Lower lobe of right lung (tissue), 2 donors: ENCODE measurements around the gene CES3. TPM values are rescaled to one million over a fixed set of nuclear protein-coding genes. Genes with fewer than 3 reads are reported as not detected.
A peak's percentile ranks its signal among the peaks of the same experiment; 100 is the strongest.
"Not testable (repeated sequence)": the region's sequence is repeated elsewhere in the genome, so short reads cannot be mapped to it uniquely, and the experiment has no call there.

ENCODE experiments used
- ATAC-seq, 2 donors: fragments of 200-7000 bp; cut with Tn5 transposase; one replicate each; pipeline ENCODE4 v1.9.1; 2020 to 2022; ENCODE audit warnings: mild to moderate bottlenecking in 2 of 2, moderate library complexity in 2 of 2
- DNase-seq: peaks from one replicate; pipeline ENCODE4 v3.0.0-alpha.2; 2020
- H3K27ac ChIP-seq: fragments of 200-600 bp; one replicate; pipeline ENCODE4 v1.8.0; 2022
- H3K27me3 ChIP-seq: fragments of 200-600 bp; one replicate; pipeline ENCODE4 v1.8.0; 2022; ENCODE audit warnings: low read depth
- H3K36me3 ChIP-seq: fragments of 200-600 bp; one replicate; pipeline ENCODE4 v1.8.0; 2022; ENCODE audit warnings: mild to moderate bottlenecking
- H3K4me1 ChIP-seq: fragments of 200-600 bp; one replicate; pipeline ENCODE4 v1.8.0; 2022
- H3K4me3 ChIP-seq: fragments of 200-600 bp; one replicate; pipeline ENCODE4 v1.8.0; 2022; ENCODE audit warnings: mild to moderate bottlenecking
- H3K9me3 ChIP-seq: fragments of 200-600 bp; one replicate; pipeline ENCODE4 v1.8.0; 2022
- intact Hi-C: fragments of 100-400 bp; cut with DNase I; formaldehyde crosslinking; loops from one replicate; pipeline ENCODE4 v1.11.0; 2022
- total RNA-seq: library from RNA; stranded (reverse); fragmentation: NEBNext Ultra II Directional; extraction: Animal tissue kit (Norgen Biotek cat#: 25700); gene quantifications from one replicate; pipeline ENCODE4 v1.2.1, GENCODE V29; 2021
- TF ChIP-seq, protein P1 (sequence below): fragments of 200-600 bp; IDR thresholded peaks from one replicate; pipeline ENCODE4 v1.8.0; 2022; ENCODE audit warnings: antibody characterized with exemption, mild to moderate bottlenecking
- donor health status: DM: no; HTN: yes; CAD: no; lungs with severe emphysema.

CES3 gene
- total RNA-seq, 1 donor from 2014 or later, result 2.5 TPM

DNA sequence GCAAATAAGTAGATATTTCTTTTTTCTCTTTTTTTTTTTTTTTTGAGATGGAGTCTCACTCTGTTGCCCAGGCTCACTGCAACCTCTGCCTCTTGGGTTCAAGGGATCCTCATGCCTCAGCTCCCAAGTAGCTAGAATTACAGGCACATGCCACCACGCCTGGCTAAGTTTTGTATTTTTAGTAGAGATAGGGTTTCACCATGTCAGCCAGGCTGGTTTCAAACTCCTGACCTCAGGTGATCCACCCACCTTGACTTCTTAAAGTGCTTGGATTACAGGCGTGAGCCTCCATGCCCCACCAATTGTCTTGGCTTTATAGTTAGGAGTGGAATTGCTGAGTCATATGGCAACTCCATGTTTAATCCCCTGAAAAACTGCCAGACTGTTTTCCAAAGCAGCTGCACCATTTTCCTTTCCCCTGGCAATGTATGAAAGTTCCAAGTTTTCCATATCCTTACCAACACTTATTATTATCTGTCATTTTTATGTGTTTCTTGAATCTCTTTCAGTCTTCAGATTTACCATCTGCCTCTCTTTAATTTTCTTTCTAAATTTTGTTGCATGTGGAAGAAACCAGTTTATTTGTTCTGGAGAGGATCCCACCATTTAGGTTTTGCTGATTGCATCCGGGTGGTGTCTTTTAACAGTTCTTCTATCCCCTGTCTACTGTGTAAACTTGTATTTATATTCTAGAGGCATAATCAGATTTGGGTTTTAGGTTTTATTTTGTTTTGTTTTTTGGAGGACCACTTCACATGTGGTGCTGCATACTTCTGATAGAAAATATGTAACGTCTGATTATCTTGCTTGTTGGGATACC, 9.9 kb upstream of the CES3 start:
- intact Hi-C loops, result no loop called here
- TF ChIP-seq, protein P1, sequence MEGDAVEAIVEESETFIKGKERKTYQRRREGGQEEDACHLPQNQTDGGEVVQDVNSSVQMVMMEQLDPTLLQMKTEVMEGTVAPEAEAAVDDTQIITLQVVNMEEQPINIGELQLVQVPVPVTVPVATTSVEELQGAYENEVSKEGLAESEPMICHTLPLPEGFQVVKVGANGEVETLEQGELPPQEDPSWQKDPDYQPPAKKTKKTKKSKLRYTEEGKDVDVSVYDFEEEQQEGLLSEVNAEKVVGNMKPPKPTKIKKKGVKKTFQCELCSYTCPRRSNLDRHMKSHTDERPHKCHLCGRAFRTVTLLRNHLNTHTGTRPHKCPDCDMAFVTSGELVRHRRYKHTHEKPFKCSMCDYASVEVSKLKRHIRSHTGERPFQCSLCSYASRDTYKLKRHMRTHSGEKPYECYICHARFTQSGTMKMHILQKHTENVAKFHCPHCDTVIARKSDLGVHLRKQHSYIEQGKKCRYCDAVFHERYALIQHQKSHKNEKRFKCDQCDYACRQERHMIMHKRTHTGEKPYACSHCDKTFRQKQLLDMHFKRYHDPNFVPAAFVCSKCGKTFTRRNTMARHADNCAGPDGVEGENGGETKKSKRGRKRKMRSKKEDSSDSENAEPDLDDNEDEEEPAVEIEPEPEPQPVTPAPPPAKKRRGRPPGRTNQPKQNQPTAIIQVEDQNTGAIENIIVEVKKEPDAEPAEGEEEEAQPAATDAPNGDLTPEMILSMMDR, result no peak
- no peak overlapping the region for H3K4me3 ChIP-seq
- peaks cover 18% of the 10 kb centered on the region for H3K27me3 ChIP-seq
- no peaks in the 10 kb centered on the region for H3K9me3 ChIP-seq
- H3K36me3 ChIP-seq, result no peaks in the 10 kb centered on the region
- peaks cover 12% of the 10 kb centered on the region for H3K4me1 ChIP-seq
- no peak overlapping the region for H3K27ac ChIP-seq
- ATAC-seq (no peak), DNase-seq (no peak)

DNA sequence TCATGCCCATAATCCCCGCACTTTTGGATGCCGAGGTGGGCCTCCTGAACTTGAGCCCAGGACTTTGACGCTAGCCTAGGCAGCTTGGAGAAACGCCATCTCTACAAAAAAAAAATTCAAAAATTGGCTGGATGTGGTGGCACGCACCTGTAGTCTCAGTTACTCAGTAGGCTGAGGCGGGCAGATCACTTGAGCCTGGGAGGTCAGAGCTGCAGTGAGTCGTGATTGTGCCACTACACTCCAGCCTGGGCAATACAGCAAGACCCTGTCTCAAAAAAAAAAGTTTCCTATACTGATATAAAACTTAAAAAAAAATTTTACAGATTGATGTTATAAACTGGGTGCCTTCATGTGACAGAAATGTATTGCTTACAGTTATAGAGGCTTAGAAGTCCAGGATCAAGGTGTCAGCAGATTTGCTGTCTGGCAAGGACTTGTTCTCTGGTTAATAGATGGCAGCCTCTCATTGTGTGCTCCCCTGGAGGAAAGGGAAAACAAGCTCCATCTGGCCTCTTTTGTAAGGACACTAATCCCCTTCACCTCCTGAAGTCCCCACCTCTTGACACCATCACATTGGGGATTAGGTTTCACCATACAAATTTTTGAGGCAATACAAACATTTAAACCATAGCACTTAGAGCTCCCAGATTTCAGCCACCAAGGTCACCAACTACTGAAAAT, 8.5 kb upstream of the CES3 start:
- intact Hi-C loops, result no loop called here
- Histone ChIP-seq H3K4me1 (peaks cover 12% of the 10 kb centered on the region), H3K27ac (no peak overlapping the region), H3K27me3 (peaks cover 18% of the 10 kb centered on the region), H3K36me3 (no peaks in the 10 kb centered on the region), H3K9me3 (no peaks in the 10 kb centered on the region), H3K4me3 (no peak overlapping the region)
- no peak for ATAC-seq
- no peak for DNase-seq
- TF ChIP-seq, protein P1, result no peak

- Histone ChIP-seq H3K9me3 (no peaks in the 10 kb centered on the region), H3K4me1 (peaks cover 6% of the 10 kb centered on the region), H3K4me3 (no peak overlapping the region), H3K27me3 (peaks cover 17% of the 10 kb centered on the region), H3K36me3 (no peaks in the 10 kb centered on the region), H3K27ac (no peak overlapping the region)
- TF ChIP-seq, protein P1, result no peak
- ATAC-seq (no peak), DNase-seq (no peak)
- intact Hi-C loops, result no loop called here
These were observed 7.5 kb upstream of the CES3 start for GRCh38 chr16:66953462-66954096.

GRCh38 chr16:66954097-66954659, 6.9 kb upstream of the CES3 start:
- Histone ChIP-seq H3K4me3 (no peak overlapping the region), H3K36me3 (no peaks in the 10 kb centered on the region), H3K27ac (no peak overlapping the region), H3K27me3 (peaks cover 11% of the 10 kb centered on the region), H3K4me1 (no peaks in the 10 kb centered on the region), H3K9me3 (no peaks in the 10 kb centered on the region)
- TF ChIP-seq, protein P1, result peak; percentile 83
- DNase-seq (peak; percentile 70), ATAC-seq (peak; percentile 87 to 89)
- intact Hi-C loops, result no loop called here

- H3K27ac ChIP-seq, ATAC-seq, intact Hi-C loops, H3K9me3 ChIP-seq, H3K27me3 ChIP-seq, H3K4me1 ChIP-seq, H3K36me3 ChIP-seq, H3K4me3 ChIP-seq, DNase-seq: not testable (repeated sequence)
These were observed 5.5 kb upstream of the CES3 start for GRCh38 chr16:66955363-66956153.

- DNase-seq, H3K36me3 ChIP-seq, H3K4me3 ChIP-seq, H3K9me3 ChIP-seq, H3K27ac ChIP-seq, H3K4me1 ChIP-seq, intact Hi-C loops, H3K27me3 ChIP-seq, ATAC-seq: not testable (repeated sequence)
These were observed 5.0 kb upstream of the CES3 start for GRCh38 chr16:66956154-66956457.
